TTC549 (cell line): ENCODE measurements around the gene SCARB2.

Experiments
- FAIRE-seq: peaks from 2 replicates; lab custom pipeline; 2012; peaks lifted over from hg19 to GRCh38; lab: Jason Lieb, UNC

The SCARB2 gene

GRCh38 chr4:76226418-76226817, 12.8 kb upstream of the SCARB2 start:
- FAIRE-seq = no peak

- FAIRE-seq = no peak
These were observed 10.5 kb upstream of the SCARB2 start for GRCh38 chr4:76224171-76224570.

- no peak for FAIRE-seq
These were observed 5.9 kb upstream of the SCARB2 start for GRCh38 chr4:76219299-76220055.

- FAIRE-seq = no peak
These were observed 3.6 kb upstream of the SCARB2 start for GRCh38 chr4:76216975-76217814.

- FAIRE-seq = no peak
These were observed 2.9 kb upstream of the SCARB2 start for GRCh38 chr4:76216524-76216923.

GRCh38 chr4:76215077-76215476, 1.5 kb upstream of the SCARB2 start:
- no peak for FAIRE-seq

- no peak for FAIRE-seq
These were observed 602 bp upstream of the SCARB2 start for GRCh38 chr4:76214177-76214675.

GRCh38 chr4:76212851-76213414, 691 bp downstream of the SCARB2 start:
- FAIRE-seq = no peak

- FAIRE-seq = no peak
These were observed 1.6 kb downstream of the SCARB2 start for GRCh38 chr4:76211769-76212708.

GRCh38 chr4:76210452-76210851, 3.2 kb downstream of the SCARB2 start:
- FAIRE-seq = no peak

- FAIRE-seq = no peak
These were observed 3.7 kb downstream of the SCARB2 start for GRCh38 chr4:76209881-76210280.

GRCh38 chr4:76208005-76208765, 5.4 kb downstream of the SCARB2 start:
- no peak for FAIRE-seq

- no peak for FAIRE-seq
These were observed 6.1 kb downstream of the SCARB2 start for GRCh38 chr4:76207549-76207948.

GRCh38 chr4:76206222-76206942, 7.2 kb downstream of the SCARB2 start:
- FAIRE-seq = no peak

GRCh38 chr4:76205476-76205875, 8.1 kb downstream of the SCARB2 start:
- FAIRE-seq = no peak

- FAIRE-seq = no peak
These were observed 8.7 kb downstream of the SCARB2 start for GRCh38 chr4:76204936-76205335.

GRCh38 chr4:76203541-76203940, 10.1 kb downstream of the SCARB2 start:
- no peak for FAIRE-seq

GRCh38 chr4:76201276-76201675, 12.3 kb downstream of the SCARB2 start:
- no peak for FAIRE-seq

- FAIRE-seq = no peak
These were observed 12.8 kb downstream of the SCARB2 start for GRCh38 chr4:76200771-76201231.

- FAIRE-seq = no peak
These were observed 13.9 kb downstream of the SCARB2 start for GRCh38 chr4:76199664-76200211.
